ENCODE data around the gene ABCD1. TPM values are rescaled to one million over a fixed set of nuclear protein-coding genes. Genes with fewer than 3 reads are reported as not detected.
"Not testable (repeated sequence)": the region's sequence is repeated elsewhere in the genome, so short reads cannot be mapped to it uniquely, and the experiment has no call there.

ABCD1 gene
- total RNA-seq, result 18.6 TPM

GRCh38 chrX:153724252-153725038 is at the start of gene ABCD1, which contains the start of gene BCAP31:
Gene ABCD1, plus strand, starts transcription at chrX:153724856. Its CDS starts 411 bp downstream, at chrX:153725267.
Gene BCAP31, minus strand, starts transcription at chrX:153724387. Its CDS starts 1,143 bp downstream, at chrX:153723244.
- DNase-seq (ENCODE audit: low spot score), result peak; percentile 88

GRCh38 chrX:153681175-153681574 is 43.5 kb upstream of the ABCD1 start:
- DNase-seq (ENCODE audit: low spot score), result no peak

- DNase-seq (ENCODE audit: low spot score), result not testable (repeated sequence)
Observed at GRCh38 chrX:153683486-153683885, 41.2 kb upstream of the ABCD1 start.

- no peak for DNase-seq (ENCODE audit: low spot score)
Observed at GRCh38 chrX:153684467-153685155, 40.0 kb upstream of the ABCD1 start.

- no peak for DNase-seq (ENCODE audit: low spot score)
Observed at GRCh38 chrX:153685156-153685536, 39.5 kb upstream of the ABCD1 start.

GRCh38 chrX:153685751-153686696 is 38.6 kb upstream of the ABCD1 start:
- no peak for DNase-seq (ENCODE audit: low spot score)

- DNase-seq (ENCODE audit: low spot score), result no peak
Observed at GRCh38 chrX:153686711-153687110, 37.9 kb upstream of the ABCD1 start.

GRCh38 chrX:153687121-153688039 is 37.3 kb upstream of the ABCD1 start, which contains the start of gene SLC6A8:
Gene SLC6A8, plus strand, starts transcription at chrX:153687926. Its CDS starts 649 bp downstream, at chrX:153688575.
- DNase-seq (ENCODE audit: low spot score), result peak; percentile 53

- no peak for DNase-seq (ENCODE audit: low spot score)
Observed at GRCh38 chrX:153688071-153688470, 36.6 kb upstream of the ABCD1 start.

GRCh38 chrX:153688506-153688905 is 36.1 kb upstream of the ABCD1 start:
- DNase-seq (ENCODE audit: low spot score), result no peak

- DNase-seq (ENCODE audit: low spot score), result no peak
Observed at GRCh38 chrX:153688911-153689590, 35.6 kb upstream of the ABCD1 start.

- DNase-seq (ENCODE audit: low spot score), result no peak
Observed at GRCh38 chrX:153689654-153690465, 34.8 kb upstream of the ABCD1 start.

- DNase-seq (ENCODE audit: low spot score), result no peak
Observed at GRCh38 chrX:153690466-153690865, 34.2 kb upstream of the ABCD1 start.

- DNase-seq (ENCODE audit: low spot score), result not testable (repeated sequence)
Observed at GRCh38 chrX:153691032-153691827, 33.4 kb upstream of the ABCD1 start.

- no peak for DNase-seq (ENCODE audit: low spot score)
Observed at GRCh38 chrX:153692003-153692402, 32.7 kb upstream of the ABCD1 start.

GRCh38 chrX:153692611-153693156 is 32.0 kb upstream of the ABCD1 start:
- no peak for DNase-seq (ENCODE audit: low spot score)

- DNase-seq (ENCODE audit: low spot score), result no peak
Observed at GRCh38 chrX:153693216-153694086, 31.2 kb upstream of the ABCD1 start.

Data from mucosa of gallbladder (tissue), 1 donor.